Colonic mucosa (tissue), 4 donors: ENCODE measurements around the gene MEIS2. TPM values are rescaled to one million over a fixed set of nuclear protein-coding genes. Genes with fewer than 3 reads are reported as not detected.

Experiments used
- DNase-seq: peaks from one replicate; pipeline ENCODE4 v3.0.0-alpha.2; 2020
- H3K27ac ChIP-seq: fragments of 200-600 bp; one replicate; pipeline ENCODE4 v1.8.0; 2021
- H3K27me3 ChIP-seq: fragments of 200-600 bp; one replicate; pipeline ENCODE4 v1.8.0; 2021
- H3K36me3 ChIP-seq: fragments of 200-600 bp; one replicate; pipeline ENCODE4 v1.8.0; 2021
- H3K4me1 ChIP-seq: fragments of 200-600 bp; one replicate; pipeline ENCODE4 v1.8.0; 2021; ENCODE audit warnings: mild to moderate bottlenecking
- H3K4me3 ChIP-seq: fragments of 200-600 bp; one replicate; pipeline ENCODE4 v1.8.0; 2021
- H3K9ac ChIP-seq, 2 donors: one replicate each; pipeline ENCODE4 v1.7.0; 2013; ENCODE audit warnings: control low read depth in 2 of 2, low read depth in 2 of 2, low read length in 2 of 2
- H3K9me3 ChIP-seq: fragments of 200-600 bp; one replicate; pipeline ENCODE4 v1.8.0; 2021
- CTCF ChIP-seq: fragments of 200-600 bp; IDR thresholded peaks from one replicate; pipeline ENCODE4 v1.8.0; 2022; ENCODE audit warnings: antibody characterized with exemption, mild to moderate bottlenecking
- intact Hi-C: fragments of 100-400 bp; cut with DNase I; formaldehyde crosslinking; loops from one replicate; pipeline ENCODE4 v1.14.1; 2022
- total RNA-seq, 2 donors: library from RNA; stranded (reverse); fragmentation: NEBNext Ultra II Directional in 1 of 2; extraction: Animal tissue kit (Norgen Biotek cat#: 25700) in 1 of 2; gene quantifications; one replicate each; pipeline ENCODE4 v1.2.1, GENCODE V29; 2021
- donor health status: healthy.
- donor health status: DM: no; HTN: no; CAD: no.
- donor health status: DM: no; HTN: no; CAD: no.

Gene MEIS2
- total RNA-seq, 2 donors from 2014 or later = 1.7 to 7.6 TPM

- H3K9ac ChIP-seq = no peak overlapping the region
- TF ChIP-seq CTCF = no peak
- H3K4me3 ChIP-seq = no peak overlapping the region
- H3K27me3 ChIP-seq = peaks cover 32% of the 10 kb centered on the region
- intact Hi-C loops = loop anchor here (10.0 kb wide), 1 partner anchor 381 kb away; no protein-coding TSS in a partner anchor
- DNase-seq = no peak
- no peaks in the 10 kb centered on the region for H3K4me1 ChIP-seq
- no peak overlapping the region for H3K27ac ChIP-seq
- no peaks in the 10 kb centered on the region for H3K9me3 ChIP-seq
- H3K36me3 ChIP-seq = no peaks in the 10 kb centered on the region
These were observed 224.5 kb downstream of the MEIS2 start for GRCh38 chr15:36875740-36876334.

- intact Hi-C loops = loop anchor here (10.0 kb wide), 1 partner anchor 380 kb away; no protein-coding TSS in a partner anchor
- H3K4me1 ChIP-seq = no peaks in the 10 kb centered on the region
- no peak overlapping the region for H3K27ac ChIP-seq
- peaks cover 24% of the 10 kb centered on the region for H3K27me3 ChIP-seq
- no peaks in the 10 kb centered on the region for H3K36me3 ChIP-seq
- H3K9ac ChIP-seq = no peak overlapping the region
- H3K4me3 ChIP-seq = no peak overlapping the region
- DNase-seq = no peak
- no peak for TF ChIP-seq CTCF
- H3K9me3 ChIP-seq = no peaks in the 10 kb centered on the region
These were observed 225.4 kb downstream of the MEIS2 start for GRCh38 chr15:36874930-36875329.

- H3K9ac ChIP-seq = no peak overlapping the region
- no peaks in the 10 kb centered on the region for H3K27me3 ChIP-seq
- no peaks in the 10 kb centered on the region for H3K9me3 ChIP-seq
- no peak overlapping the region for H3K4me3 ChIP-seq
- H3K27ac ChIP-seq = no peak overlapping the region
- intact Hi-C loops = no loop called here
- no peaks in the 10 kb centered on the region for H3K4me1 ChIP-seq
- TF ChIP-seq CTCF = no peak
- H3K36me3 ChIP-seq = no peaks in the 10 kb centered on the region
- DNase-seq = no peak
These were observed 232.9 kb downstream of the MEIS2 start for GRCh38 chr15:36867436-36867835.

GRCh38 chr15:36866896-36867295 lies 233.5 kb downstream of the MEIS2 start:
- intact Hi-C loops = no loop called here
- Histone ChIP-seq H3K9me3 (no peaks in the 10 kb centered on the region), H3K9ac (no peak overlapping the region), H3K4me3 (no peak overlapping the region), H3K4me1 (no peaks in the 10 kb centered on the region), H3K36me3 (no peaks in the 10 kb centered on the region), H3K27ac (no peak overlapping the region), H3K27me3 (no peaks in the 10 kb centered on the region)
- DNase-seq = no peak
- TF ChIP-seq CTCF = no peak

GRCh38 chr15:36863570-36863969 lies 236.8 kb downstream of the MEIS2 start:
- H3K4me1 ChIP-seq = no peaks in the 10 kb centered on the region
- DNase-seq = no peak
- intact Hi-C loops = no loop called here
- TF ChIP-seq CTCF = no peak
- no peak overlapping the region for H3K27ac ChIP-seq
- no peak overlapping the region for H3K4me3 ChIP-seq
- no peak overlapping the region for H3K9ac ChIP-seq
- H3K36me3 ChIP-seq = no peaks in the 10 kb centered on the region
- no peaks in the 10 kb centered on the region for H3K27me3 ChIP-seq
- no peaks in the 10 kb centered on the region for H3K9me3 ChIP-seq
